ENCODE data around the gene DVL1. TPM values are rescaled to one million over a fixed set of nuclear protein-coding genes. Genes with fewer than 3 reads are reported as not detected.
A peak's percentile ranks its signal among the peaks of the same experiment; 100 is the strongest.

The DVL1 gene
- total and polyA plus RNA-seq, 12 donors, result 64.7 to 153 (median 79.7) TPM

DNA sequence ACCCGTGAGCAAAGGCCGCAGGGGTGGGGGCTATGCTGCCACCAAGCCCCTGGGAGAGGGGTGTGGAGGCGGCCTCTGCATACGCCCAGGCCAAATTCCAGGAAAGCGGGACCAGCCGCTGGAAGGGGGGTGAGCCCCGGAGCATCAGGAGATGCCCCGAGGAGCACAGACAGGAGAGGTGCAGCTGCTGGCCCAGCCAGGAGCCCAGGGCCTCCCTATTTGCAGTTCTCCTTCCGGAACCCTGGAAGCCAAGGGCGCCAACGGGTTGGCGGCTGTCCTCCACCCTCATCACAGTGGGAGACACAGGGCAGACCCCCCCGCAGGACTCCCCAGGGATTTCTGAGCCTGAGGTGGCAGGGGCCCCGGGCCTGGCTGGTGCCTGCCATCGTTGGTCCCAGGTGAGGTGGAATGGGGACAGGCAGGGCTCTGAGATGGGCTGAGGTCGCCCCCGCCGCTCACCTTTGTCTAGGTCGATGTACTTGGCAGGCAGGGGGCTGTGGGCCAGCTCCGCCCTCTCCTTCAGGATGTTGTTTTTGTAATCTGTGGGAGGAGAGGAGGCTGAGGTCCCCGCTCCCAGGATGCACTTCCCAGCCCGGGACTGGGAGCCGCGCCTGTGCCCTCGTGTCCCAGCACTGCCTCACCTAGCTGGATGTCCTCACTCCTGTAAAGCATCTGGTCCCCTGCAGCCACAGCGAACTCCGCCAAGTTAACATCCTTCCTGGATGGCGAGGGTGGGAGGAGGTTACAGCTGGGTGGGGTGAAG lies 4.4 kb upstream of the DVL1 start:
- H3K9me3 ChIP-seq, result no peaks in the 10 kb centered on the region
- no peak overlapping the region for H3K4me3 ChIP-seq
- H3K27me3 ChIP-seq, result peaks cover 0 to 65% (median 53%) of the 10 kb centered on the region in 7 donors
- DNase-seq (no peak), ATAC-seq (no peak)
- peak overlapping the region in 4 of 10 donors; percentile 19 to 75 (median 24) for H3K27ac ChIP-seq
- intact Hi-C loops (cut with DNase I), result no loop called here
- peaks cover 0 to 19% (median 0%) of the 10 kb centered on the region in 9 donors for H3K36me3 ChIP-seq
- peaks cover 14 to 57% (median 40%) of the 10 kb centered on the region in 9 donors for H3K4me1 ChIP-seq
- WGBS, 2 donors, result 38 to 41% methylated on average over 28 of the region's 28 CpGs
- no peak for TF ChIP-seq CTCF (IDR thresholded peaks at IDR 0.05)

- no peaks in the 10 kb centered on the region for H3K9me3 ChIP-seq
- WGBS, 2 donors, result 26 to 29% methylated on average over 5 of the region's 5 CpGs
- no peak for ATAC-seq
- H3K27me3 ChIP-seq, result peaks cover 0 to 58% (median 47%) of the 10 kb centered on the region in 7 donors
- DNase-seq, result no peak
- H3K27ac ChIP-seq, result peak overlapping the region in 5 of 10 donors; percentile 16 to 75 (median 63)
- H3K4me3 ChIP-seq, result no peak overlapping the region
- H3K36me3 ChIP-seq, result peaks cover 0 to 19% (median 0%) of the 10 kb centered on the region in 9 donors
- intact Hi-C loops (cut with DNase I), result no loop called here
- H3K4me1 ChIP-seq, result peaks cover 16 to 60% (median 43%) of the 10 kb centered on the region in 9 donors
- TF ChIP-seq CTCF (IDR thresholded peaks at IDR 0.05), result no peak
These were observed 3.7 kb upstream of the DVL1 start for GRCh38 chr1:1352786-1353388.

GRCh38 chr1:1351511-1352427 lies 2.6 kb upstream of the DVL1 start:
- no peaks in the 10 kb centered on the region for H3K9me3 ChIP-seq
- peak overlapping the region in 5 of 10 donors; percentile 5 to 22 (median 12) for H3K4me3 ChIP-seq
- peaks cover 24 to 69% (median 51%) of the 10 kb centered on the region in 9 donors for H3K4me1 ChIP-seq
- intact Hi-C loops (cut with DNase I), result no loop called here
- H3K36me3 ChIP-seq, result peaks cover 0 to 19% (median 0%) of the 10 kb centered on the region in 9 donors
- peaks cover 0 to 47% (median 35%) of the 10 kb centered on the region in 7 donors for H3K27me3 ChIP-seq
- WGBS, 2 donors, result 45 to 50% methylated on average over 29 of the region's 29 CpGs
- ATAC-seq (peak; percentile 9 to 53 (median 27)), DNase-seq (peak; percentile 25 to 68)
- peak overlapping the region in 8 of 10 donors; percentile 14 to 75 (median 58) for H3K27ac ChIP-seq
- no peak for TF ChIP-seq CTCF (IDR thresholded peaks at IDR 0.05)
